ENCODE measurements around the gene DPF3.

DNA sequence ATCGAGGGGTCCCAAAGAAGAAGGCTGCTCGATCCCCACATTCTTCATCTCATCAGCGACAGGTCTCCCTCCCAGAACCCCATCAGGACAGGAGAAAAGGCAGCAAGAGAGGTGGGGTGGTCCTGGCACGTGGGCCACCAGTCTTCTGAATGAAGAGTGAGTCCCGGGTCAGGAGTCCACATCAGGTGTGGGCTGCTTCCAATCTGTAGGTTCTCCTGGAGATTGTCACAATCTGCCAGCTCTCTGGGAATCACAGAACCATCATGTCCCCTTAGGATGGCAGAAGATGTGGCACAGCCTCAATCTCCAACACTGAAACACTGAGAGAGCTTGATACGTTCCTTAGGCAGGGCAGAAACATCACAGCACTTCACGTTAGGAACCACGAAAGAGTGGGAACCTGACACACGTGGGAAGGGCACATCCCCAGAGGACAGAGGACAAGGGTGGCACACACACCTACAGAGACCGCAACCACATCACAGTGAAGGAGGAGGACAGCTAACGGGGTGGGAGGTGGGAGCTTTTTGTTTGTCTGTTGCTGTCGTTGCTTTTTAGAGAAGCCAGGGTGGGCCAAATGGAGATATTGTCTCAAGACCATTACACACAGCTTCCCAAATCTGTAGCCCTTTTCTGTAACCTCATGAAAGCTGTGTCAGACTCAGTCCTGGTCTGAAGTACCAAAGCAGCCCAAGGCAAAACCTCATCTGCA, 284.5 kb downstream of the DPF3 start:
- TF ChIP-seq, protein P1, sequence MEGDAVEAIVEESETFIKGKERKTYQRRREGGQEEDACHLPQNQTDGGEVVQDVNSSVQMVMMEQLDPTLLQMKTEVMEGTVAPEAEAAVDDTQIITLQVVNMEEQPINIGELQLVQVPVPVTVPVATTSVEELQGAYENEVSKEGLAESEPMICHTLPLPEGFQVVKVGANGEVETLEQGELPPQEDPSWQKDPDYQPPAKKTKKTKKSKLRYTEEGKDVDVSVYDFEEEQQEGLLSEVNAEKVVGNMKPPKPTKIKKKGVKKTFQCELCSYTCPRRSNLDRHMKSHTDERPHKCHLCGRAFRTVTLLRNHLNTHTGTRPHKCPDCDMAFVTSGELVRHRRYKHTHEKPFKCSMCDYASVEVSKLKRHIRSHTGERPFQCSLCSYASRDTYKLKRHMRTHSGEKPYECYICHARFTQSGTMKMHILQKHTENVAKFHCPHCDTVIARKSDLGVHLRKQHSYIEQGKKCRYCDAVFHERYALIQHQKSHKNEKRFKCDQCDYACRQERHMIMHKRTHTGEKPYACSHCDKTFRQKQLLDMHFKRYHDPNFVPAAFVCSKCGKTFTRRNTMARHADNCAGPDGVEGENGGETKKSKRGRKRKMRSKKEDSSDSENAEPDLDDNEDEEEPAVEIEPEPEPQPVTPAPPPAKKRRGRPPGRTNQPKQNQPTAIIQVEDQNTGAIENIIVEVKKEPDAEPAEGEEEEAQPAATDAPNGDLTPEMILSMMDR (CRISPR knock-in tag; IDR thresholded peaks at IDR 0.05), result no peak
- TF ChIP-seq POLR2AphosphoS5 (IDR thresholded peaks at IDR 0.05; ENCODE audit: low read depth, low read length) (no peak), FOSL2 (CRISPR knock-in tag; IDR thresholded peaks at IDR 0.05) (no peak), RBFOX2 (IDR thresholded peaks at IDR 0.05; ENCODE audit: low read depth, low read length) (no peak), ZFX (CRISPR knock-in tag; IDR thresholded peaks at IDR 0.05; ENCODE audit: low read depth) (no peak), MXI1 (IDR thresholded peaks at IDR 0.05; ENCODE audit: borderline replicate concordance, low read depth, low read length) (no peak), ASH2L (IDR thresholded peaks at IDR 0.05; ENCODE audit: insufficient read length, low read depth, low read length) (no peak), POLR2A (IDR thresholded peaks at IDR 0.05; ENCODE audit: insufficient read depth in 1 of 2, low read depth in 2 of 2, low read length in 2 of 2) (no peak), ARHGAP35 (CRISPR knock-in tag; IDR thresholded peaks at IDR 0.05; ENCODE audit: borderline replicate concordance) (no peak), JUND (CRISPR knock-in tag; IDR thresholded peaks at IDR 0.05) (no peak)
- TF ChIP-seq, protein P2, sequence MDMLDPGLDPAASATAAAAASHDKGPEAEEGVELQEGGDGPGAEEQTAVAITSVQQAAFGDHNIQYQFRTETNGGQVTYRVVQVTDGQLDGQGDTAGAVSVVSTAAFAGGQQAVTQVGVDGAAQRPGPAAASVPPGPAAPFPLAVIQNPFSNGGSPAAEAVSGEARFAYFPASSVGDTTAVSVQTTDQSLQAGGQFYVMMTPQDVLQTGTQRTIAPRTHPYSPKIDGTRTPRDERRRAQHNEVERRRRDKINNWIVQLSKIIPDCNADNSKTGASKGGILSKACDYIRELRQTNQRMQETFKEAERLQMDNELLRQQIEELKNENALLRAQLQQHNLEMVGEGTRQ (IDR thresholded peaks at IDR 0.05; ENCODE audit: low read depth, low read length), result no peak
- TF ChIP-seq, protein P2 (CRISPR knock-in tag; IDR thresholded peaks at IDR 0.05; ENCODE audit: borderline replicate concordance), result no peak
- TF ChIP-seq, protein P3, sequence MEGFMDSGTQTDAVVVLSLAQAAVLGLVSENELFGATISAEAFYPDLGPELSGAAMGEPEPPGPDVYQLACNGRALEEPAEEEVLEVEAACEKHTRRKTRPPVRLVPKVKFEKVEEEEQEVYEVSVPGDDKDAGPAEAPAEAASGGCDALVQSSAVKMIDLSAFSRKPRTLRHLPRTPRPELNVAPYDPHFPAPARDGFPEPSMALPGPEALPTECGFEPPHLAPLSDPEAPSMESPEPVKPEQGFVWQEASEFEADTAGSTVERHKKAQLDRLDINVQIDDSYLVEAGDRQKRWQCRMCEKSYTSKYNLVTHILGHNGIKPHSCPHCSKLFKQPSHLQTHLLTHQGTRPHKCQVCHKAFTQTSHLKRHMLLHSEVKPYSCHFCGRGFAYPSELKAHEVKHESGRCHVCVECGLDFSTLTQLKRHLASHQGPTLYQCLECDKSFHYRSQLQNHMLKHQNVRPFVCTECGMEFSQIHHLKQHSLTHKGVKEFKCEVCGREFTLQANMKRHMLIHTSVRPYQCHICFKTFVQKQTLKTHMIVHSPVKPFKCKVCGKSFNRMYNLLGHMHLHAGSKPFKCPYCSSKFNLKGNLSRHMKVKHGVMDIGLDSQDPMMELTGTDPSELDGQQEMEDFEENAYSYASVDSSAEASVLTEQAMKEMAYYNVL (CRISPR knock-in tag; IDR thresholded peaks at IDR 0.05; ENCODE audit: borderline replicate concordance), result no peak
- TF ChIP-seq, protein P4, sequence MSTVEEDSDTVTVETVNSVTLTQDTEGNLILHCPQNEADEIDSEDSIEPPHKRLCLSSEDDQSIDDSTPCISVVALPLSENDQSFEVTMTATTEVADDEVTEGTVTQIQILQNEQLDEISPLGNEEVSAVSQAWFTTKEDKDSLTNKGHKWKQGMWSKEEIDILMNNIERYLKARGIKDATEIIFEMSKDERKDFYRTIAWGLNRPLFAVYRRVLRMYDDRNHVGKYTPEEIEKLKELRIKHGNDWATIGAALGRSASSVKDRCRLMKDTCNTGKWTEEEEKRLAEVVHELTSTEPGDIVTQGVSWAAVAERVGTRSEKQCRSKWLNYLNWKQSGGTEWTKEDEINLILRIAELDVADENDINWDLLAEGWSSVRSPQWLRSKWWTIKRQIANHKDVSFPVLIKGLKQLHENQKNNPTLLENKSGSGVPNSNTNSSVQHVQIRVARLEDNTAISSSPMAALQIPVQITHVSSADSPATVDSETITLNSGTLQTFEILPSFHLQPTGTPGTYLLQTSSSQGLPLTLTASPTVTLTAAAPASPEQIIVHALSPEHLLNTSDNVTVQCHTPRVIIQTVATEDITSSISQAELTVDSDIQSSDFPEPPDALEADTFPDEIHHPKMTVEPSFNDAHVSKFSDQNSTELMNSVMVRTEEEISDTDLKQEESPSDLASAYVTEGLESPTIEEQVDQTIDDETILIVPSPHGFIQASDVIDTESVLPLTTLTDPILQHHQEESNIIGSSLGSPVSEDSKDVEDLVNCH (CRISPR knock-in tag; IDR thresholded peaks at IDR 0.05), result no peak
